HG02798 (cell line): ENCODE measurements around the gene RNF144A.

ENCODE experiments used
- ATAC-seq: cut with Tn5 transposase; IDR thresholded peaks from one replicate; pipeline ENCODE4 v1.9.1; 2021; ENCODE audit warnings: mild to moderate bottlenecking; ENCODE audit not compliant: unreplicated experiment, poor library complexity

Gene RNF144A

GRCh38 chr2:6967301-6967700, 50.1 kb downstream of the RNF144A start:
- no peak for ATAC-seq

- no peak for ATAC-seq
Observed at GRCh38 chr2:6968319-6969100, 51.3 kb downstream of the RNF144A start.

- ATAC-seq, result no peak
Observed at GRCh38 chr2:6970551-6970950, 53.3 kb downstream of the RNF144A start.

GRCh38 chr2:6970976-6971480, 53.8 kb downstream of the RNF144A start:
- ATAC-seq, result no peak

GRCh38 chr2:6971502-6971901, 54.3 kb downstream of the RNF144A start:
- no peak for ATAC-seq

- no peak for ATAC-seq
Observed at GRCh38 chr2:6972067-6972710, 55.0 kb downstream of the RNF144A start.

GRCh38 chr2:6973895-6974545, 56.8 kb downstream of the RNF144A start:
- no peak for ATAC-seq

GRCh38 chr2:6975988-6976387, 58.8 kb downstream of the RNF144A start:
- no peak for ATAC-seq

- no peak for ATAC-seq
Observed at GRCh38 chr2:6977113-6977741, 60.0 kb downstream of the RNF144A start.

- no peak for ATAC-seq
Observed at GRCh38 chr2:6977786-6978185, 60.6 kb downstream of the RNF144A start.

GRCh38 chr2:6978991-6979390, 61.8 kb downstream of the RNF144A start:
- no peak for ATAC-seq

- ATAC-seq, result no peak
Observed at GRCh38 chr2:6982449-6982848, 65.2 kb downstream of the RNF144A start.

- ATAC-seq, result no peak
Observed at GRCh38 chr2:6982934-6983589, 65.8 kb downstream of the RNF144A start.

GRCh38 chr2:6986301-6986911, 69.2 kb downstream of the RNF144A start:
- ATAC-seq, result no peak

- no peak for ATAC-seq
Observed at GRCh38 chr2:6986912-6987361, 69.7 kb downstream of the RNF144A start.

GRCh38 chr2:6990871-6991270, 73.7 kb downstream of the RNF144A start:
- no peak for ATAC-seq

GRCh38 chr2:6992794-6993228, 75.6 kb downstream of the RNF144A start:
- no peak for ATAC-seq

- ATAC-seq, result no peak
Observed at GRCh38 chr2:6993229-6993640, 76.0 kb downstream of the RNF144A start.

GRCh38 chr2:6993936-6994335, 76.7 kb downstream of the RNF144A start:
- ATAC-seq, result no peak
